ENCODE measurements around the gene KCNAB1.
"Not testable (repeated sequence)": the region's sequence is repeated elsewhere in the genome, so short reads cannot be mapped to it uniquely, and the experiment has no call there.

Gene KCNAB1

DNA sequence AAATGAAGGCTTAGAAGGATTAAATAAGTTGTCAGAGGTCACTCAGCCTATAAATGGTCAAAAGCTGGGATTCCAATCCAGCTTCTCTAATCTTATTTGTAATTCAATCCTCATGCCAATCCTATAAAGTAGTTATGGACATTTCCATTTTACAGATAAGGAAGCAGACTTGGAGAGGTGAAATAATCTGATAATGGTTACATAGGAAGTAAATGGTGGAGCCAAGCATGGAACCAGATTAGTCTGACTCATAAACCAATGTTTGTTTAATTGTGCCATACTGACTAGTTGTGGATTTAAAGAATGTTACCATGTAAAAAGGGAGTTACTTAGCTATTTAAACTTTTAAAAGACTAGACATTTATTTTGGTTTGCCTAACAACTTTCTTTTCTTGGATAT lies 59.7 kb downstream of the KCNAB1 start:
- no peak for DNase-seq

DNA sequence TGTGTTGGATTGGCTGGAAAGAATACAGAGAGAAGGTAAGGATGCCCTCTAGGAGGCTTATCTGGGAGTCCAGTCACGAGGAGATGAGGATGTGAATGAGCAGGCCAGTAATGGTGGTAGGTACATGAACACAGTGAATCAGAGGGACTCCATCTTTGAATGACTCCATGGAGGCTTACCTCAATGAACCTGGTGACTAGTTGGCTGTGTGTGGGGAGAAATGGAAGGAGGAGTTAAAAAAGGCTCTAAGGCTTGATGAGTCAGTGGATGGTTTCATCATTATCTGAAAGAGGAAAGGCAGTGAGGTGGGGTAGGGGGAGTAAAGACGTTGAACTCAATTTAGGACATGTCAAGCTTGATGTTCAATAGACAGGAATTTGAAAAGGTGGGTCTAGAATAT lies 61.1 kb downstream of the KCNAB1 start:
- DNase-seq: no peak

GRCh38 chr3:156183396-156183795 lies 63.0 kb downstream of the KCNAB1 start:
- DNase-seq: no peak

DNA sequence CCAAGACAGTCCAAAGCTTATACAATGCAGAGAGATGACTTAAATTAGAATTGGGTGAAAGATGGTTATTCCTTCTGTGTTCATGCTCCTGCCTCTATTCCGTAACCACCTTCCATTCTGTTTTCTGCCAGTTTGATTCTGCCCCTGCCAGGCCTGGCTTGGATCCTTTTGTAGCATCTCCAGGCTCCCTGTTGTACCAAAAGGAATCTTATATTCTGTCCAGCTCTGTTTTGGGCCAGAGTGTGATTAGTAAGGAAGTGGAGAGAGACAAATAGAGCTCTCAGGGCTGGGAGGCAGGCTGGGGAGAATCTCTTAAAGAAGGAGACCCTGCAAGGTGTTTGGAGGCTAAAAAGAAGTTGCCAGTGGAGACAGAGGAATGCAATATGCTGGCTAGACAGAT lies 63.8 kb downstream of the KCNAB1 start:
- DNase-seq: no peak

DNA sequence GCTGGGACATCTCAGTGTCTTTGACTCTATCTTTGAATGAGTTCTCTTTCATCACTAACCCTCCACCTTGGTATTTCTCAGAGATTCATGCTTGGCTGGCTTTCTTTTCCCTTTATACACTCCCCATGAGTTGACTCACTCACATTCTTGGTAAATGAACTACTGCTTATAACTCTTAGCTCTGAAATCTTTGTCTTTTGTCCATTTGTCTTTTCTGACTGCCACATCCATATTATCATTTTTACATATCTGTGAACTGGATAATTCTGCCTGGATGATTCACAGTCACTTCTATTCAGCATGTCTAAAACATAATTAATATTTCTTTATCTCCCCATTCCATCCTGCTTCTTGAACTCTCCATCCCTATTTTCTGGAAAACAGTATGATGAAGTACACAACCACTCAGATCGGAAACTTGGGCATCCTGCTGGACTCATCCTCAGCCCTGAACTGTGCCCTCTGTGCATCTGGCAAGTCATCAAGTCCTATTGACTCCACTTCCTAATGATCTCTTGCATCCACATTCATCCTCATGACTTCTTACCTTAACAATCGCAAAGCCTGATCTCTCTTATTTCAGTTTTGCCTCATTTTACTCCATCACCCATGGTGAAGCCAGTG lies 66.9 kb downstream of the KCNAB1 start:
- no peak for DNase-seq

DNA sequence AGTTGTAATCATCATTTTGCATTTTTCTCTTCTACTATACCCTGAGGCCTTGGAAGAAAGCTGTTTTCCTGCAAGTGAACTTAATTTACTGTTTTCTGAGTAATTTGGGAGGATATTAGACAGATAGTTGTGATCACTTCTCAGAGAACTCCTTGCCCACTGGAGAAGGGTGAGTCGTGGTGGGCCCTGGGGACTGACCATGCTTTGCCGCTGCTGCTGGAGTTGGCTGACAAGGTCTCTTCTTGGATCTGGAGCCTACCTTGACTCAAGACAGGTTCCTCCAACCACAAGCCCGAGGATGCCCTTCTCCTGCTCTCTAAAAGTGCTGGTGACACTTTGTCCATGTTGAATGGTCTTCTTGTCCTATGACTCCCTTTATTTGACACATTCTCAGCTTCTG lies 68.4 kb downstream of the KCNAB1 start:
- DNase-seq: no peak

- no peak for DNase-seq
These were observed 69.5 kb downstream of the KCNAB1 start for GRCh38 chr3:156189927-156190326.

DNA sequence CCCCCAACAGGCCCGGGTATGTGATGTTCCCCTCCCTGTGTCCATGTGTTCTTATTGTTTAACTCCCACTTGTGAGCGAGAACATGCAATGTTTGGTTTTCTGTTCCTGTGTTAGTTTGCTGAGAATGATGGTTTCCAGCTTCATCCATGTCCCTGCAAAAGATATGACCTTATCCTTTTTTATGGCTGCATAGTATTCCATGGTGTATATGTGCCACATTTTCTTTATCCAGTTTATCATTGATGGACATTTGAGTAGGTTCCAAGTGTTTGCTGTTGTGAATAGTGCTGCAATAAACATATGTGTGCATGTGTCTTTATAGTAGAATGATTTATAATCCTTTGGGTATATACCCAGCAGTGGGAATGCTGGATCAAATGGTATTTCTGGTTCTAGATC lies 74.6 kb downstream of the KCNAB1 start:
- not testable (repeated sequence) for DNase-seq

- DNase-seq: not testable (repeated sequence)
These were observed 76.8 kb downstream of the KCNAB1 start for GRCh38 chr3:156197152-156197551.

DNA sequence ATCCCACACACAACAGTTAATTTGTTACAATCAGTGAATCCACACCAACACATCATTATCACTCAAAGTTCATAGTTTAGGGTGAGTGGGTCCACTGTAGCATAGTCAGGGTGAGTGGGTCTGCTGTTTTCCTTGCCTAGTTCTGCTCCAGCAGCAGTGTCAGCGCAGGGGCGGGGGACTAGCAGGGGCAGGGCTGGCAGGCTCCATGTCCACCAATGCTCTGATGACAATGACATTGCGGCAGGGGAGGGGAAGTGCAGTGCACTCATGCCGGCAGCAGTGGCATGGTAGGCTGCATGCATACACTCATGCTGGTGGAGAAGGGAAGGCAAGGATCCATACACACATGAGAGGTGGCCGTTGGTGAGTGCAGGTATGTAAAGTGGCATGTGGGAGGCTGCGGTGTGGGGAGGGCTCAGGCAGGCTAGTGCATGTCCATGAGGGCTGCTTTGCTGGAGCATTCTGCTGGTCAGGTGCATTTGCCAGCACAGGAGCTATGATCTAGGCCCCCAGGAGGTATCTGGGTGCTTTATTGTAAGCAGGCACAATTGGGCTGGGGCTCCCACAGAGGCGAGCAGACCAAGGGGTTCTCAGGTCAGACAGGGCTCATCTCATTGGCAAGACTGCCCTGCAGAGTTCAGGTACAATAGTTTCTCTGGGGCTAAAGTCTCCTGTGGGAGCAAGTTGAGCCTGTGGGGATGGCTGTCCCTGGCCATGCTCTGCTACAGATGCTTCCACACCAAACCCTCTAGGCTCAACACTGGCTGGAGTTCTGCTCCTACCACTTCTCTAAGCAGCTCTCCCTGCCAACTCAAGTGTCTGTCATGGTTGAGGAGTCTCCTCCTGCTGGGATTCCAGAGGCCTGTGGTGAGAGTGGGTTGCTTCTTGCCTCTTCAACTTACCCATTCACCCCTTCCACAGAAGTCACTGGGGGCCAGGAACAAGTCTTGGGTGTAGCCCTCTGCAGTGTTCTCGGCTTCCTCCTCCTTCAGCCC lies 81.3 kb downstream of the KCNAB1 start:
- no peak for DNase-seq

DNA sequence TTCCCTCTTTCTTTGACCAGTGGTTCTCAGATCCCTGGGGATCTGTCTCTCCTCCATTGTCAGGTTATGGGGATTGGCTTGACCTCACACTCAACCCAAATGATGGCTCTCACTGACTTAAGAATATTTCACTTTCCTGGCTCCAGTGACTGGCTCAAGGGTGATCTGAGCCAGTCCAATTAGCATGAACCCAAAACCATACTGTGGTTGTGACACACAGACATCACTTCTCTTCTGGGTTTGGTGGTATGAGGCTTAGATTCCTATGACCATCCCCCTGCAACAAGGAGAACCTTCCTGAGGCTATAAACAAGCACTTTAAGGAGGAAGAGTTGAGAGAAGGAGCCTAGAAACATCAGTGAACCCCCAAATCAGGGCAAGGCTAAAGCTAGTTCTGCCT lies 85.8 kb downstream of the KCNAB1 start:
- no peak for DNase-seq

GRCh38 chr3:156207802-156208685 lies 87.7 kb downstream of the KCNAB1 start:
- no peak for DNase-seq

- DNase-seq: no peak
These were observed 89.4 kb downstream of the KCNAB1 start for GRCh38 chr3:156209631-156210335.

DNA sequence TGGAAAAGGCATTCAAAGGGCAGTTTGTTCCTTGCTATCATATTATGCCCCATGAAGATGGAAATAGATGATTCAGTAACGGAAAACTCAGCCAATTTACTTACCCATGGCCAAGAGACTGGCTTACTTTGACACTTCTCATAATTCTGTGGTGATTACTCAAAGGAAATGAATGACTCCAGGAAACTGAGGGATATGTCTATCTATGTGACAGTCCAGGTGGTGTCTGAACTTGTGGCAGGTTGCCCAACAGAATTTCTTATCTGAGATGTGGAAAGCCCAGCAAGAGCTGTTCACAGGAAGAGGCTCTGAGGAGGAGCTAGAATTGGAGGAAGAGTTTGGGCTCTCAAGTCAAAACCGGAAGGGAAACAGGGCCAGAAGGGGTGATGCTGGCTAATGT lies 91.2 kb downstream of the KCNAB1 start:
- DNase-seq: no peak

GRCh38 chr3:156214676-156215075 lies 94.3 kb downstream of the KCNAB1 start:
- no peak for DNase-seq

- DNase-seq: no peak
These were observed 95.4 kb downstream of the KCNAB1 start for GRCh38 chr3:156215751-156216150.

- DNase-seq: no peak
These were observed 95.8 kb downstream of the KCNAB1 start for GRCh38 chr3:156216216-156216615.

DNA sequence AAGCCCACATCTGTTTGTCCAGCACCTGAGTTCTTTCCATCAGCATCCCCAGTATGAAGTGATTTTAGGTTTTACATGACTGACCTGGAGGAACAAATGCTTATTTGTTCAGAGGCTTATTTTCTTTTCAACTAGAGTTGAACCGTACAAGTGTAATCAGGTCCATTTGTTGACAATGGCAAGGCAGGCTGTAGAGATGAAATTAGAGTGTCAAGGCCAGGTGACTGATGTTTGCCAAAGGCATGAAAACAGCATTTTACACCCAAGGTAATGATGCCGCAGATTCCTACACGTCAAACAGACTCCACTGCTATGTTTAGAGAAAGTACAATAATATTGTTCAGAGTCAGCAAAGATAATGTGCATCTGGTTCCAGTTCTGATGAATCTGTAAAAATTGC lies 96.5 kb downstream of the KCNAB1 start:
- no peak for DNase-seq

DNA sequence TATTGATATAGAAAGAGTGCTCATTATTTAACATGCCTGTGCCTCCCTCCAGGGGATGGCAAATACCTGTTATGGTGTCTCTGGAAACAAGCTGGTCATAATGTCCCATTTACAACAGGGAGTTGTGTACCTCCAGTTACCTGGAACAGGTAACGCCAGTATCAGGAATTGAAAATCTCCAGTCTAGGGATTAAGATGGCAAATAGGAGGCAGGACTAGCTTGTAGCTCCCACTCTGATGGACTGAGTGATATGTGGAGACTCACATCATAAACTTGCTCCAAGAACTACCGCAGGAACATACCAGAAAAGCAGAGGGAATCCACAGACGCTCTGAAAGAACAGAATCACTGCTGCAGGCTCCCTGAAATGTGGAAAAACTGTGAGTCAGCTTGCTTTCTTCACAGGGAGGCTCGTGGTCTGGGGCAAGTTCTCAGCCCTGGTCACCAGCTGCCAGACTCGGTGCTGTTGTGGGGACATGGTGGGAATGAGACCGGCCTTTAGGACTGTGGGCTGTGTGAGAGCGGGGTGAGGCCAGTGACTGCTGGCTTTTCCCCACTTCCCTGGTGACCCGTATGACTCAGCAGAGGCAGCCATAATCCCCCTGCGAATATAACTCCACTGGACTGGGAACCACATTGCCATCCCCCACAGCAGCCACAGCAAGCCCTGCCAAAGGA lies 97.4 kb downstream of the KCNAB1 start:
- DNase-seq: no peak

GRCh38 chr3:156218353-156218744 lies 98.0 kb downstream of the KCNAB1 start:
- DNase-seq: no peak

- DNase-seq: not testable (repeated sequence)
These were observed 102.0 kb downstream of the KCNAB1 start for GRCh38 chr3:156222381-156222780.

DNA sequence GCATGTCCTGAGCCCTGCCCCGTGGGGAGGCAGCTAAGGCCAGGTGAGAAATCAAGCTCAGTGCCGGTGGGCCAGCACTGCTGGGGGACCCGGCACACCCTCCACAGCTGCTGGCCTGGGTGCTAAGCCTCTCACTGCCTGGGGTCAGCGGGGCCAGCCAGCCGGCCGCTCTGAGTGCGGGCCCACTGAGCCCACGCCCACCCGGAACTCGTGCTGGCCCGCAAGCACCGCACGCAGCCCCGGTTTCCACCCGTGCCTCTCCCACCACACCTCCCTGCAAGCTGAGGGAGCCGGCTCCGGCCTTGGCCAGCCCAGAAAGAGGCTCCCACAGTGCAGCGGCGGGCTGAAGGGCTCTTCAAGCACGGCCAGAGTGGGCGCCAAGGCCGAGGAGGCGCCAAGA lies 103.7 kb downstream of the KCNAB1 start:
- DNase-seq: not testable (repeated sequence)

All from hematopoietic multipotent progenitor cell treated with erythropoietin and hydrocortisone succinate and interleukin-3 and kit ligand, for 8 days (in vitro differentiated cells).